ENCODE results near the gene NCAM1.

The NCAM1 gene

DNA sequence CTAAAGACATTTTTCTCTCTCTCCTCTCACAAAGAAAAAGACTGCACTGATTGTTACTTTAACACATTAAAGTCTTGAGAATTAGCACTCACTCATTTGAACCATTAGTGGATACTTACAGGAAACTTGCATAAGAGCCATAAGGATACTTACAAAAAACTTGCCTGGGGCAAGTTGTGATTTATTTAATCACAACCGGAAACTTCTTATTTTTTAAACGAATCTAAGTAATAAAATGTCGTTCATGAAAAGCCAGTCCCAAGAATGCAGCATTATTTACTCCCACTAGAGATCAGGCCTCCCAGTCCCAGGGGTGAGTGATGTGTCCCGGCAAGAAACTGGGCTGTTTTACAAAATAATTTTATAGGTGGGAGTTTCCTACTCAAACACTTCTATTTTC is 293.9 kb downstream of the NCAM1 start:
- H3K27me3 ChIP-seq (ENCODE audit: control insufficient read depth in 3 of 3, insufficient read depth in 3 of 3, low read depth in 1 of 3, low read length in 3 of 3) = peaks cover 0 to 2% (median 0%) of the 10 kb centered on the region in 3 experiments
- no peak overlapping the region for H3K9ac ChIP-seq (ENCODE audit: low read depth, low read length, poor library complexity)
- no peak overlapping the region for H2BK12ac ChIP-seq (ENCODE audit: low read length)
- no peak for DNase-seq (ENCODE audit: low spot score)
- no peak overlapping the region for H3K4me2 ChIP-seq (ENCODE audit: insufficient read depth, low read length, poor library complexity, severe bottlenecking)
- H3K79me1 ChIP-seq (ENCODE audit: low read depth, low read length) = no peaks in the 10 kb centered on the region
- H2AK5ac ChIP-seq (ENCODE audit: low read depth, low read length) = no peak overlapping the region
- no peaks in the 10 kb centered on the region for H3K9me3 ChIP-seq (replicated peaks in 1 of 2; ENCODE audit: control insufficient read depth in 2 of 2, insufficient read depth in 1 of 2, low read depth in 1 of 2, low read length in 2 of 2)
- H3K23ac ChIP-seq (ENCODE audit: low read depth, low read length, poor library complexity) = no peak overlapping the region
- no peak overlapping the region for H3K14ac ChIP-seq (ENCODE audit: low read length)
- H2BK120ac ChIP-seq (ENCODE audit: low read depth, low read length) = no peak overlapping the region
- no peak overlapping the region for H2BK5ac ChIP-seq (ENCODE audit: low read length)
- no peak overlapping the region for H3K4ac ChIP-seq (ENCODE audit: low read length)
- no peak overlapping the region for H4K8ac ChIP-seq (ENCODE audit: low read depth, low read length)
- no peak overlapping the region for H3K18ac ChIP-seq (ENCODE audit: low read length)
- H3K4me1 ChIP-seq (ENCODE audit: control insufficient read depth in 2 of 2, insufficient read depth in 1 of 2, low read depth in 1 of 2, low read length in 2 of 2) = no peaks in the 10 kb centered on the region
- H3K27ac ChIP-seq (replicated peaks; ENCODE audit: low read length) = no peak overlapping the region
- no peak overlapping the region for H4K91ac ChIP-seq (ENCODE audit: low read depth, low read length, poor library complexity)
- WGBS, 2 donors (ENCODE audit: extremely low coverage in 2 of 2, insufficient read length in 2 of 2, insufficient replicate concordance in 1 of 2) = no CpG with 5 or more reads among the region's 4 CpGs
- no peak overlapping the region for H2AFZ ChIP-seq (ENCODE audit: low read length)
- H3K4me3 ChIP-seq (ENCODE audit: low read length in 2 of 2) = no peak overlapping the region
- no peak overlapping the region for H2BK15ac ChIP-seq (ENCODE audit: low read length)
- H3K36me3 ChIP-seq (replicated peaks in 1 of 2; ENCODE audit: control insufficient read depth in 2 of 2, insufficient read depth in 2 of 2, low read length in 2 of 2) = no peaks in the 10 kb centered on the region

DNA sequence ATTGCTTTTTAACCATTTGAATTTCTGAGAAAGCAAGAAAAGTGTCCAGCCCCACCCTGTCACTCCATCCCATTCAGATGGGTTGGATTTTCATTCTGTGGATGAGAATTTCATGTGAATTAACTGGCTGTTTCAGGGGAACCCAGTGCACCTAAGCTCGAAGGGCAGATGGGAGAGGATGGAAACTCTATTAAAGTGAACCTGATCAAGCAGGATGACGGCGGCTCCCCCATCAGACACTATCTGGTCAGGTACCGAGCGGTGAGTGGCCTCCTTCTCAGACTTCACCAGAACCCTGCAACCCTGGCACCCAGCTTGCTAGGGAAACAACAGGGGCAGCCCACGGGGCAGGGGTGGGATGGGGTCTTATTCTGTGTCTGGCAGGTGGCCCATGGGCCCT is 294.5 kb downstream of the NCAM1 start:
- Histone ChIP-seq H2BK5ac (ENCODE audit: low read length) (no peak overlapping the region), H3K4me3 (ENCODE audit: low read length in 2 of 2) (no peak overlapping the region), H3K4ac (ENCODE audit: low read length) (no peak overlapping the region), H3K4me1 (ENCODE audit: control insufficient read depth in 2 of 2, insufficient read depth in 1 of 2, low read depth in 1 of 2, low read length in 2 of 2) (no peaks in the 10 kb centered on the region), H3K36me3 (replicated peaks in 1 of 2; ENCODE audit: control insufficient read depth in 2 of 2, insufficient read depth in 2 of 2, low read length in 2 of 2) (peaks cover 0 to 4% of the 10 kb centered on the region in 2 donors), H3K4me2 (ENCODE audit: insufficient read depth, low read length, poor library complexity, severe bottlenecking) (no peak overlapping the region), H2BK12ac (ENCODE audit: low read length) (no peak overlapping the region), H3K79me1 (ENCODE audit: low read depth, low read length) (no peaks in the 10 kb centered on the region), H3K9ac (ENCODE audit: low read depth, low read length, poor library complexity) (no peak overlapping the region), H3K23ac (ENCODE audit: low read depth, low read length, poor library complexity) (no peak overlapping the region), H3K27ac (replicated peaks; ENCODE audit: low read length) (no peak overlapping the region), H2AFZ (ENCODE audit: low read length) (no peak overlapping the region), H4K91ac (ENCODE audit: low read depth, low read length, poor library complexity) (no peak overlapping the region), H2AK5ac (ENCODE audit: low read depth, low read length) (no peak overlapping the region), H3K27me3 (ENCODE audit: control insufficient read depth in 3 of 3, insufficient read depth in 3 of 3, low read depth in 1 of 3, low read length in 3 of 3) (peaks cover 0 to 2% (median 0%) of the 10 kb centered on the region in 3 experiments), H2BK120ac (ENCODE audit: low read depth, low read length) (no peak overlapping the region), H3K9me3 (replicated peaks in 1 of 2; ENCODE audit: control insufficient read depth in 2 of 2, insufficient read depth in 1 of 2, low read depth in 1 of 2, low read length in 2 of 2) (no peaks in the 10 kb centered on the region), H3K14ac (ENCODE audit: low read length) (no peak overlapping the region), H3K18ac (ENCODE audit: low read length) (no peak overlapping the region), H4K8ac (ENCODE audit: low read depth, low read length) (no peak overlapping the region), H2BK15ac (ENCODE audit: low read length) (no peak overlapping the region)
- WGBS, 2 donors (ENCODE audit: extremely low coverage in 2 of 2, insufficient read length in 2 of 2, insufficient replicate concordance in 1 of 2) = no CpG with 5 or more reads among the region's 6 CpGs
- DNase-seq (ENCODE audit: low spot score) = no peak

DNA sequence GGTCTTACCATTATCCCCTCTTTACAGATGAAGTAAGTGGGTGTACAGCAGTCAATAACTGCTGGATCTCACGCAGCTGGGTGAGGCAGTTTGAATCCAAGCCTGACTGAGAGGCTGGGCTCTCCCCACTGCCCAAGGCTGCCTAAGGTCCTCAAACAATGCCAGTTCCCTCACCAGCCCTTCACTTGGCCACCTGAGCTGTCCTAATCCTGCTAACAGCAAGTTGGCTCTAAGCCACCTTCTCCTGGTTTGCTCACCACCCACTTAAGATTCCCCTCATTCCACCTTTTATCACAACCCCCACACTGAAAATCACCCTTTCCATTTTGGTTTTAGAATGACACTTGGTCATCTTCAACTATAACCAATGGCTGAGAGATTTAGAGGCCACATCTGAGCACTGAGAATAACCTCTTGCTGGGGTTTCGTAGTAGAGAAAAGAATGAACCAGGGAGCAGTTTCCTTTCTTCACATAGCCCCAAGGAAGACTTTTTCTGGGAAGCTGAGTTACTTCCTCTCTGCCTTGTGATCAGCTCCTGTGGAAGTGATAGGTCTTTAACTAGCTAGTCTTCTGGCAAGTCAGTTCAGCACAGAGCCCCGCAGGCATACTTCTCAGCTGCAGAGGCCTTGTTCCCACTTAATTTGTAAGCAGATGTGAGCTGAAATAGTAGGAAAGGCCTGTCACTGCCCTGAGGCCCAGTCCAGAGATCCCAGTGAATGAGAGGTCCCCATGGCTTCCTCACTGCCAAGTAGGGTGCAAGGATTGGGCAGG is 295.4 kb downstream of the NCAM1 start:
- no peak overlapping the region for H3K23ac ChIP-seq (ENCODE audit: low read depth, low read length, poor library complexity)
- no peak overlapping the region for H2BK5ac ChIP-seq (ENCODE audit: low read length)
- no peak overlapping the region for H4K8ac ChIP-seq (ENCODE audit: low read depth, low read length)
- no peak overlapping the region for H3K14ac ChIP-seq (ENCODE audit: low read length)
- no peak overlapping the region for H3K4me3 ChIP-seq (ENCODE audit: low read length in 2 of 2)
- DNase-seq (ENCODE audit: low spot score) = no peak
- no peak overlapping the region for H2AFZ ChIP-seq (ENCODE audit: low read length)
- no CpG with 5 or more reads among the region's 3 CpGs for WGBS, 2 donors (ENCODE audit: extremely low coverage in 2 of 2, insufficient read length in 2 of 2, insufficient replicate concordance in 1 of 2)
- no peak overlapping the region for H3K9ac ChIP-seq (ENCODE audit: low read depth, low read length, poor library complexity)
- H3K18ac ChIP-seq (ENCODE audit: low read length) = no peak overlapping the region
- H3K27me3 ChIP-seq (ENCODE audit: control insufficient read depth in 3 of 3, insufficient read depth in 3 of 3, low read depth in 1 of 3, low read length in 3 of 3) = peaks cover 0 to 2% (median 0%) of the 10 kb centered on the region in 3 experiments
- H4K91ac ChIP-seq (ENCODE audit: low read depth, low read length, poor library complexity) = no peak overlapping the region
- no peak overlapping the region for H2BK15ac ChIP-seq (ENCODE audit: low read length)
- no peaks in the 10 kb centered on the region for H3K4me1 ChIP-seq (ENCODE audit: control insufficient read depth in 2 of 2, insufficient read depth in 1 of 2, low read depth in 1 of 2, low read length in 2 of 2)
- no peak overlapping the region for H2BK120ac ChIP-seq (ENCODE audit: low read depth, low read length)
- H3K79me1 ChIP-seq (ENCODE audit: low read depth, low read length) = no peaks in the 10 kb centered on the region
- H2AK5ac ChIP-seq (ENCODE audit: low read depth, low read length) = no peak overlapping the region
- H3K4me2 ChIP-seq (ENCODE audit: insufficient read depth, low read length, poor library complexity, severe bottlenecking) = no peak overlapping the region
- H3K9me3 ChIP-seq (replicated peaks in 1 of 2; ENCODE audit: control insufficient read depth in 2 of 2, insufficient read depth in 1 of 2, low read depth in 1 of 2, low read length in 2 of 2) = no peaks in the 10 kb centered on the region
- H3K27ac ChIP-seq (replicated peaks; ENCODE audit: low read length) = no peak overlapping the region
- H3K4ac ChIP-seq (ENCODE audit: low read length) = no peak overlapping the region
- no peak overlapping the region for H2BK12ac ChIP-seq (ENCODE audit: low read length)
- H3K36me3 ChIP-seq (replicated peaks in 1 of 2; ENCODE audit: control insufficient read depth in 2 of 2, insufficient read depth in 2 of 2, low read length in 2 of 2) = peaks cover 0 to 10% of the 10 kb centered on the region in 2 donors

DNA sequence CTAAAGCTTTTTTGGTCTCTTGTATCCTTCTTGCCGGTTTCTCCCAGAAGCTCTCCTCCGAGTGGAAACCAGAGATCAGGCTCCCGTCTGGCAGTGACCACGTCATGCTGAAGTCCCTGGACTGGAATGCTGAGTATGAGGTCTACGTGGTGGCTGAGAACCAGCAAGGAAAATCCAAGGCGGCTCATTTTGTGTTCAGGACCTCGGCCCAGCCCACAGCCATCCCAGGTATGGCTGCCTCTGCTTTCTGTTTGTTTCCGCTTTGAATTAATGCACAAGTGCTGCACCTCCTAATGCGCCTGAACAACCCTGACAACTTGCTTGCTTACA is 298.8 kb downstream of the NCAM1 start:
- Histone ChIP-seq H3K36me3 (replicated peaks in 1 of 2; ENCODE audit: control insufficient read depth in 2 of 2, insufficient read depth in 2 of 2, low read length in 2 of 2) (peaks cover 0 to 10% of the 10 kb centered on the region in 2 donors), H3K4me1 (ENCODE audit: control insufficient read depth in 2 of 2, insufficient read depth in 1 of 2, low read depth in 1 of 2, low read length in 2 of 2) (no peaks in the 10 kb centered on the region), H3K4ac (ENCODE audit: low read length) (no peak overlapping the region), H3K4me2 (ENCODE audit: insufficient read depth, low read length, poor library complexity, severe bottlenecking) (no peak overlapping the region), H2BK12ac (ENCODE audit: low read length) (no peak overlapping the region), H4K8ac (ENCODE audit: low read depth, low read length) (no peak overlapping the region), H3K9me3 (replicated peaks in 1 of 2; ENCODE audit: control insufficient read depth in 2 of 2, insufficient read depth in 1 of 2, low read depth in 1 of 2, low read length in 2 of 2) (no peaks in the 10 kb centered on the region), H3K14ac (ENCODE audit: low read length) (no peak overlapping the region), H2AFZ (ENCODE audit: low read length) (no peak overlapping the region), H4K91ac (ENCODE audit: low read depth, low read length, poor library complexity) (no peak overlapping the region), H3K23ac (ENCODE audit: low read depth, low read length, poor library complexity) (no peak overlapping the region), H3K79me1 (ENCODE audit: low read depth, low read length) (no peaks in the 10 kb centered on the region), H2BK120ac (ENCODE audit: low read depth, low read length) (no peak overlapping the region), H2BK5ac (ENCODE audit: low read length) (no peak overlapping the region), H3K9ac (ENCODE audit: low read depth, low read length, poor library complexity) (no peak overlapping the region), H3K4me3 (ENCODE audit: low read length in 2 of 2) (no peak overlapping the region), H2AK5ac (ENCODE audit: low read depth, low read length) (no peak overlapping the region), H3K27ac (replicated peaks; ENCODE audit: low read length) (no peak overlapping the region), H2BK15ac (ENCODE audit: low read length) (no peak overlapping the region), H3K18ac (ENCODE audit: low read length) (no peak overlapping the region), H3K27me3 (ENCODE audit: control insufficient read depth in 3 of 3, insufficient read depth in 3 of 3, low read depth in 1 of 3, low read length in 3 of 3) (peaks cover 0 to 2% (median 0%) of the 10 kb centered on the region in 3 experiments)
- no CpG with 5 or more reads among the region's 9 CpGs for WGBS, 2 donors (ENCODE audit: extremely low coverage in 2 of 2, insufficient read length in 2 of 2, insufficient replicate concordance in 1 of 2)
- DNase-seq (ENCODE audit: low spot score) = no peak

Measured in neuronal stem cell (in vitro differentiated cells).